GM23338 (cell line): ENCODE measurements around the gene AGAP1. TPM values are rescaled to one million over a fixed set of nuclear protein-coding genes. Genes with fewer than 3 reads are reported as not detected.

Experiments used
- ATAC-seq: fragments of 200-7000 bp; cut with Tn5 transposase; 3 replicates; pipeline ENCODE4 v1.9.1; 2020
- DNase-seq: peaks from one replicate; pipeline ENCODE4 v3.0.0-alpha.2; 2015; ENCODE audit warnings: low spot score
- H2AFZ ChIP-seq: fragments of 200-600 bp; sonication (generic); 2 replicates; pipeline ENCODE4 v1.8.0; 2016; ENCODE audit warnings: antibody characterized with exemption, mild to moderate bottlenecking, moderate library complexity
- H3F3A ChIP-seq: fragments of 200-600 bp; sonication (generic); replicated peaks from 2 replicates; pipeline ENCODE4 v1.8.0; 2017; ENCODE audit warnings: antibody characterized with exemption, mixed run types, low read depth
- H3K27ac ChIP-seq: fragments of 200-600 bp; sonication (generic); 2 replicates; pipeline ENCODE4 v1.6.1; 2016; ENCODE audit warnings: low read depth
- H3K27me3 ChIP-seq: fragments of 200-600 bp; sonication (generic); 2 replicates; pipeline ENCODE4 v1.8.0; 2016; ENCODE audit warnings: mild to moderate bottlenecking, mixed run types, moderate library complexity; ENCODE audit not compliant: insufficient read depth
- H3K36me3 ChIP-seq: fragments of 200-600 bp; sonication (generic); 2 replicates; pipeline ENCODE4 v1.8.0; 2016; ENCODE audit warnings: mild to moderate bottlenecking; ENCODE audit not compliant: insufficient read depth
- H3K4me1 ChIP-seq: fragments of 200-600 bp; sonication (generic); 2 replicates; pipeline ENCODE4 v1.8.0; 2016; ENCODE audit warnings: mild to moderate bottlenecking, moderate library complexity; ENCODE audit not compliant: insufficient read depth
- H3K4me2 ChIP-seq: fragments of 200-600 bp; sonication (generic); 2 replicates; pipeline ENCODE4 v1.7.1; 2017; ENCODE audit warnings: mixed run types
- H3K4me3 ChIP-seq: fragments of 200-600 bp; sonication (generic); 2 replicates; pipeline ENCODE4 v1.6.1; 2016; ENCODE audit warnings: mixed run types
- H3K79me2 ChIP-seq: fragments of 200-600 bp; sonication (generic); replicated peaks from 2 replicates; pipeline ENCODE4 v1.8.0; 2017; ENCODE audit warnings: mild to moderate bottlenecking; ENCODE audit not compliant: insufficient read depth
- H3K9me2 ChIP-seq: fragments of 200-600 bp; sonication (generic); 2 replicates; pipeline ENCODE4 v1.8.0; 2017; ENCODE audit not compliant: insufficient read depth
- H4K20me1 ChIP-seq: fragments of 200-600 bp; sonication (generic); replicated peaks from 2 replicates; pipeline ENCODE4 v1.8.0; 2017; ENCODE audit warnings: mild to moderate bottlenecking; ENCODE audit not compliant: insufficient read depth
- H3K27ac Mint-ChIP-seq: 2 replicates; pipeline ENCODE4 v1.8.0; 2020; ENCODE audit warnings: inconsistent platforms, mild to moderate bottlenecking, moderate library complexity, mixed read lengths
- H3K27me3 Mint-ChIP-seq: 3 replicates; pipeline ENCODE4 v1.8.0; 2022; ENCODE audit warnings: low read depth, mild to moderate bottlenecking, moderate library complexity, mixed read lengths, inconsistent platforms; ENCODE audit not compliant: insufficient read depth, poor library complexity
- H3K36me3 Mint-ChIP-seq: 3 replicates; pipeline ENCODE4 v1.8.0; 2021; ENCODE audit warnings: low read depth, mild to moderate bottlenecking, inconsistent platforms, moderate library complexity, mixed read lengths
- H3K4me1 Mint-ChIP-seq: 3 replicates; pipeline ENCODE4 v1.8.0; 2020; ENCODE audit warnings: mild to moderate bottlenecking, inconsistent platforms, mixed read lengths
- H3K4me3 Mint-ChIP-seq: 3 replicates; pipeline ENCODE4 v1.8.0; 2021; ENCODE audit warnings: moderate library complexity, mild to moderate bottlenecking, inconsistent platforms, mixed read lengths
- H3K9me3 Mint-ChIP-seq: 3 replicates; pipeline ENCODE4 v1.8.0; 2020; ENCODE audit warnings: moderate library complexity, mild to moderate bottlenecking, inconsistent platforms, mixed read lengths
- CREB1 ChIP-seq: fragments of 250-450 bp; sonication (Bioruptor Pico); IDR thresholded peaks from 2 replicates; pipeline ENCODE4 v1.5.0; 2020; ENCODE audit warnings: low read depth, mild to moderate bottlenecking, moderate library complexity
- JUNB ChIP-seq: IDR thresholded peaks from one replicate; pipeline ENCODE4 v1.6.1; 2016; ENCODE audit warnings: antibody characterized with exemption; ENCODE audit not compliant: unreplicated experiment
- NANOG ChIP-seq: IDR thresholded peaks from 2 replicates; pipeline ENCODE4 v1.6.1; 2016; ENCODE audit warnings: antibody characterized with exemption, borderline replicate concordance
- POLR2AphosphoS5 ChIP-seq: IDR thresholded peaks from 2 replicates; pipeline ENCODE4 v1.6.1; 2016; ENCODE audit warnings: antibody characterized with exemption, low read depth
- STAT1 ChIP-seq: IDR thresholded peaks from one replicate; pipeline ENCODE4 v1.6.1; 2016; ENCODE audit warnings: antibody characterized with exemption; ENCODE audit not compliant: unreplicated experiment
- ZNF114 ChIP-seq: fragments of 250-450 bp; sonication (Bioruptor Pico); IDR thresholded peaks from 2 replicates; pipeline ENCODE4 v1.5.0; 2020; ENCODE audit warnings: mild to moderate bottlenecking, moderate library complexity
- polyA plus RNA-seq: library from polyadenylated mRNA; unstranded; fragments of >200 nt; fragmentation: Nextera tagmentation; extraction: Ambion mirVana; gene quantifications from 2 replicates; pipeline ENCODE4 v1.2.1, GENCODE V29; 2016
- total RNA-seq: library from RNA; depleted of rRNA; stranded (reverse); fragments of >200 nt; shearing (Covaris generic); gene quantifications from 2 replicates; pipeline ENCODE4 v1.2.3, GENCODE V29; 2014
- TF ChIP-seq, protein P1 (sequence below): IDR thresholded peaks from 2 replicates; pipeline ENCODE4 v1.6.1; 2016; ENCODE audit warnings: antibody characterized with exemption
- TF ChIP-seq, protein P2 (sequence below): IDR thresholded peaks from one replicate; pipeline ENCODE4 v1.6.1; 2018; ENCODE audit warnings: antibody characterized with exemption; ENCODE audit not compliant: unreplicated experiment
- TF ChIP-seq, protein P3 (sequence below): fragments of 250-450 bp; sonication (Bioruptor Pico); IDR thresholded peaks from 2 replicates; pipeline ENCODE4 v1.5.0; 2020; ENCODE audit warnings: mild to moderate bottlenecking, moderate library complexity

Gene AGAP1
- total and polyA plus RNA-seq, 2 experiments from 2014 or later = 13.3 to 27.9 TPM

DNA sequence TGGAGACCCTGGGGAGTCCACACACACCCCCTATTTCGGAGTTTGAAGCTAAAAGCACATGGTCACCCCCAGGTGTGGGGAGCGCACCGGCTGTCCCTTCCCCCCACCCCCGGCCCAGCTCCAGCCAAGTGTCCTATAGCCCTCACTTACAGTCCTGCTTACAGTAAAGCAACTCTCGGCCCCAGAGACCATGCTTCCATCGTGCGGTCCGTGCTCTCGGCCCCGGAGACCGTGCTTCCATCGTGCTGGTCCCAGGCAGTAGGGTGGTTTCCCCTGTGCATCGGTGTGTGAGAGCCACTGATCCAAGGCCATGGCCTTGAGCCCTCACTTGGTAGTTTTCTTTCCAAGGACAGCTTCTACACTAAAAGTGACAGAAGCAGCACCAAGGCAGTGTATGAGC, 625.6 kb downstream of the AGAP1 start:
- Histone ChIP-seq H3K27me3 (peaks cover 10% of the 10 kb centered on the region; the same call in 1 of the 2 replicates), H2AFZ (no peak overlapping the region), H4K20me1 (peaks cover 8% of the 10 kb centered on the region; the same call in 1 of the 2 replicates), H3K9me2 (no peaks in the 10 kb centered on the region), H3K79me2 (no peaks in the 10 kb centered on the region), H3F3A (no peaks in the 10 kb centered on the region), H3K27ac (no peak overlapping the region), H3K4me3 (no peak overlapping the region), H3K36me3 (no peaks in the 10 kb centered on the region), H3K4me1 (peaks cover 16% of the 10 kb centered on the region; the same call in 1 of the 2 replicates), H3K4me2 (no peak overlapping the region)
- TF ChIP-seq, protein P1, sequence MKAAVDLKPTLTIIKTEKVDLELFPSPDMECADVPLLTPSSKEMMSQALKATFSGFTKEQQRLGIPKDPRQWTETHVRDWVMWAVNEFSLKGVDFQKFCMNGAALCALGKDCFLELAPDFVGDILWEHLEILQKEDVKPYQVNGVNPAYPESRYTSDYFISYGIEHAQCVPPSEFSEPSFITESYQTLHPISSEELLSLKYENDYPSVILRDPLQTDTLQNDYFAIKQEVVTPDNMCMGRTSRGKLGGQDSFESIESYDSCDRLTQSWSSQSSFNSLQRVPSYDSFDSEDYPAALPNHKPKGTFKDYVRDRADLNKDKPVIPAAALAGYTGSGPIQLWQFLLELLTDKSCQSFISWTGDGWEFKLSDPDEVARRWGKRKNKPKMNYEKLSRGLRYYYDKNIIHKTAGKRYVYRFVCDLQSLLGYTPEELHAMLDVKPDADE = no peak
- TF ChIP-seq NANOG (no peak), JUNB (no peak), ZNF114 (CRISPR knock-in tag) (no peak), POLR2AphosphoS5 (no peak), CREB1 (CRISPR knock-in tag) (no peak), STAT1 (no peak)
- TF ChIP-seq, protein P2, sequence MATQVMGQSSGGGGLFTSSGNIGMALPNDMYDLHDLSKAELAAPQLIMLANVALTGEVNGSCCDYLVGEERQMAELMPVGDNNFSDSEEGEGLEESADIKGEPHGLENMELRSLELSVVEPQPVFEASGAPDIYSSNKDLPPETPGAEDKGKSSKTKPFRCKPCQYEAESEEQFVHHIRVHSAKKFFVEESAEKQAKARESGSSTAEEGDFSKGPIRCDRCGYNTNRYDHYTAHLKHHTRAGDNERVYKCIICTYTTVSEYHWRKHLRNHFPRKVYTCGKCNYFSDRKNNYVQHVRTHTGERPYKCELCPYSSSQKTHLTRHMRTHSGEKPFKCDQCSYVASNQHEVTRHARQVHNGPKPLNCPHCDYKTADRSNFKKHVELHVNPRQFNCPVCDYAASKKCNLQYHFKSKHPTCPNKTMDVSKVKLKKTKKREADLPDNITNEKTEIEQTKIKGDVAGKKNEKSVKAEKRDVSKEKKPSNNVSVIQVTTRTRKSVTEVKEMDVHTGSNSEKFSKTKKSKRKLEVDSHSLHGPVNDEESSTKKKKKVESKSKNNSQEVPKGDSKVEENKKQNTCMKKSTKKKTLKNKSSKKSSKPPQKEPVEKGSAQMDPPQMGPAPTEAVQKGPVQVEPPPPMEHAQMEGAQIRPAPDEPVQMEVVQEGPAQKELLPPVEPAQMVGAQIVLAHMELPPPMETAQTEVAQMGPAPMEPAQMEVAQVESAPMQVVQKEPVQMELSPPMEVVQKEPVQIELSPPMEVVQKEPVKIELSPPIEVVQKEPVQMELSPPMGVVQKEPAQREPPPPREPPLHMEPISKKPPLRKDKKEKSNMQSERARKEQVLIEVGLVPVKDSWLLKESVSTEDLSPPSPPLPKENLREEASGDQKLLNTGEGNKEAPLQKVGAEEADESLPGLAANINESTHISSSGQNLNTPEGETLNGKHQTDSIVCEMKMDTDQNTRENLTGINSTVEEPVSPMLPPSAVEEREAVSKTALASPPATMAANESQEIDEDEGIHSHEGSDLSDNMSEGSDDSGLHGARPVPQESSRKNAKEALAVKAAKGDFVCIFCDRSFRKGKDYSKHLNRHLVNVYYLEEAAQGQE = no peak
- TF ChIP-seq, protein P3, sequence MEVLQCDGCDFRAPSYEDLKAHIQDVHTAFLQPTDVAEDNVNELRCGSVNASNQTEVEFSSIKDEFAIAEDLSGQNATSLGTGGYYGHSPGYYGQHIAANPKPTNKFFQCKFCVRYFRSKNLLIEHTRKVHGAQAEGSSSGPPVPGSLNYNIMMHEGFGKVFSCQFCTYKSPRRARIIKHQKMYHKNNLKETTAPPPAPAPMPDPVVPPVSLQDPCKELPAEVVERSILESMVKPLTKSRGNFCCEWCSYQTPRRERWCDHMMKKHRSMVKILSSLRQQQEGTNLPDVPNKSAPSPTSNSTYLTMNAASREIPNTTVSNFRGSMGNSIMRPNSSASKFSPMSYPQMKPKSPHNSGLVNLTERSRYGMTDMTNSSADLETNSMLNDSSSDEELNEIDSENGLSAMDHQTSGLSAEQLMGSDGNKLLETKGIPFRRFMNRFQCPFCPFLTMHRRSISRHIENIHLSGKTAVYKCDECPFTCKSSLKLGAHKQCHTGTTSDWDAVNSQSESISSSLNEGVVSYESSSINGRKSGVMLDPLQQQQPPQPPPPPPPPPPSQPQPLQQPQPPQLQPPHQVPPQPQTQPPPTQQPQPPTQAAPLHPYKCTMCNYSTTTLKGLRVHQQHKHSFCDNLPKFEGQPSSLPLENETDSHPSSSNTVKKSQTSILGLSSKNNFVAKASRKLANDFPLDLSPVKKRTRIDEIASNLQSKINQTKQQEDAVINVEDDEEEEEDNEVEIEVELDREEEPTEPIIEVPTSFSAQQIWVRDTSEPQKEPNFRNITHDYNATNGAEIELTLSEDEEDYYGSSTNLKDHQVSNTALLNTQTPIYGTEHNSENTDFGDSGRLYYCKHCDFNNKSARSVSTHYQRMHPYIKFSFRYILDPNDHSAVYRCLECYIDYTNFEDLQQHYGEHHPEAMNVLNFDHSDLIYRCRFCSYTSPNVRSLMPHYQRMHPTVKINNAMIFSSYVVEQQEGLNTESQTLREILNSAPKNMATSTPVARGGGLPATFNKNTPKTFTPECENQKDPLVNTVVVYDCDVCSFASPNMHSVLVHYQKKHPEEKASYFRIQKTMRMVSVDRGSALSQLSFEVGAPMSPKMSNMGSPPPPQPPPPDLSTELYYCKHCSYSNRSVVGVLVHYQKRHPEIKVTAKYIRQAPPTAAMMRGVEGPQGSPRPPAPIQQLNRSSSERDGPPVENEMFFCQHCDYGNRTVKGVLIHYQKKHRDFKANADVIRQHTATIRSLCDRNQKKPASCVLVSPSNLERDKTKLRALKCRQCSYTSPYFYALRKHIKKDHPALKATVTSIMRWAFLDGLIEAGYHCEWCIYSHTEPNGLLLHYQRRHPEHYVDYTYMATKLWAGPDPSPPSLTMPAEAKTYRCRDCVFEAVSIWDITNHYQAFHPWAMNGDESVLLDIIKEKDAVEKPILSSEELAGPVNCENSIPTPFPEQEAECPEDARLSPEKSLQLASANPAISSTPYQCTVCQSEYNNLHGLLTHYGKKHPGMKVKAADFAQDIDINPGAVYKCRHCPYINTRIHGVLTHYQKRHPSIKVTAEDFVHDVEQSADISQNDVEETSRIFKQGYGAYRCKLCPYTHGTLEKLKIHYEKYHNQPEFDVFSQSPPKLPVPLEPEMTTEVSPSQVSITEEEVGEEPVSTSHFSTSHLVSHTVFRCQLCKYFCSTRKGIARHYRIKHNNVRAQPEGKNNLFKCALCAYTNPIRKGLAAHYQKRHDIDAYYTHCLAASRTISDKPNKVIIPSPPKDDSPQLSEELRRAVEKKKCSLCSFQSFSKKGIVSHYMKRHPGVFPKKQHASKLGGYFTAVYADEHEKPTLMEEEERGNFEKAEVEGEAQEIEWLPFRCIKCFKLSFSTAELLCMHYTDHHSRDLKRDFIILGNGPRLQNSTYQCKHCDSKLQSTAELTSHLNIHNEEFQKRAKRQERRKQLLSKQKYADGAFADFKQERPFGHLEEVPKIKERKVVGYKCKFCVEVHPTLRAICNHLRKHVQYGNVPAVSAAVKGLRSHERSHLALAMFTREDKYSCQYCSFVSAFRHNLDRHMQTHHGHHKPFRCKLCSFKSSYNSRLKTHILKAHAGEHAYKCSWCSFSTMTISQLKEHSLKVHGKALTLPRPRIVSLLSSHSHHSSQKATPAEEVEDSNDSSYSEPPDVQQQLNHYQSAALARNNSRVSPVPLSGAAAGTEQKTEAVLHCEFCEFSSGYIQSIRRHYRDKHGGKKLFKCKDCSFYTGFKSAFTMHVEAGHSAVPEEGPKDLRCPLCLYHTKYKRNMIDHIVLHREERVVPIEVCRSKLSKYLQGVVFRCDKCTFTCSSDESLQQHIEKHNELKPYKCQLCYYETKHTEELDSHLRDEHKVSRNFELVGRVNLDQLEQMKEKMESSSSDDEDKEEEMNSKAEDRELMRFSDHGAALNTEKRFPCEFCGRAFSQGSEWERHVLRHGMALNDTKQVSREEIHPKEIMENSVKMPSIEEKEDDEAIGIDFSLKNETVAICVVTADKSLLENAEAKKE (CRISPR knock-in tag) = no peak
- peak; percentile 13; the same call in 1 of the 3 replicates for ATAC-seq
- DNase-seq = no peak
- peaks cover 41% of the 10 kb centered on the region for H3K4me1 Mint-ChIP-seq
- no peaks in the 10 kb centered on the region; the same call in 2 of the 3 replicates for H3K9me3 Mint-ChIP-seq
- no peak overlapping the region for H3K27ac Mint-ChIP-seq
- peaks cover 2% of the 10 kb centered on the region; the same call in 1 of the 3 replicates for H3K36me3 Mint-ChIP-seq
- H3K27me3 Mint-ChIP-seq = peaks cover 25% of the 10 kb centered on the region
- H3K4me3 Mint-ChIP-seq = no peak overlapping the region
